ENCODE data around the gene BCR. TPM values are rescaled to one million over a fixed set of nuclear protein-coding genes. Genes with fewer than 3 reads are reported as not detected.

Gene BCR
- total RNA-seq, 2 experiments from 2014 or later: 42.2 to 51.3 TPM

DNA sequence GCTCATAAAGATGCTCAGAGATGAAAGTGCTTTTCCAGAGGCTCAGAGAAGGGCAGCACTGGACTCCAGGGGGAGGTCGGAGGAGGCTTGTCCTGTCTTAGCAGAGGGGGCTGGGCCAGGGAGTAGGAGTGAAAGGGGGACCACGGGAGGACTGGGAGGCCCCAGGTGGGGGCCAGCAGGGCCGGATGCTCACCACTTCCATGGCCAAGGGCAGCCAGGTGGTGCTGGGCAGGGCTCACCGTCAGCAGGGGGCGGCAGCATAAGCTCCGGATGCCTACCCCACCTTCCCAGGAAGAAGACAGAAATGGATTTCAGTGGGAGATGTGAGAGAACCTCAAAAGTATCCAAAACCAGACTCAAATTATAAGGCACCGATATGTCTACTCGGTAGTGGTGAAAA, 24.0 kb upstream of the BCR start:
- H3K4me3 ChIP-seq (ENCODE audit: low read depth, low read length, poor library complexity, severe bottlenecking): no peak overlapping the region
- no peaks in the 10 kb centered on the region for H3K36me3 ChIP-seq (ENCODE audit: insufficient read depth, low read length)
- CTCF ChIA-PET (ENCODE audit: unreplicated experiment): interaction anchor here (0.6 kb wide), 1 partner anchor 149 kb away, joined by 3 read pairs; no protein-coding TSS in a partner anchor
- H3K4me1 ChIP-seq (ENCODE audit: insufficient read depth, low read length, poor library complexity, severe bottlenecking): peaks cover 58% of the 10 kb centered on the region
- H3K4me2 ChIP-seq (ENCODE audit: low read length): peak overlapping the region; percentile 75
- no TSS peak for BruUV-seq (replicated peaks)
- H3K79me2 ChIP-seq (ENCODE audit: insufficient read depth, low read depth, low read length): no peaks in the 10 kb centered on the region
- no peaks in the 10 kb centered on the region for H3K9me2 ChIP-seq (ENCODE audit: insufficient read depth, low read length)
- no peaks in the 10 kb centered on the region for H4K20me1 ChIP-seq (ENCODE audit: insufficient read depth, low read length)
- peak overlapping the region; percentile 86; the same call in 1 of the 2 replicates for H2AFZ ChIP-seq (ENCODE audit: low read length)
- DNase-seq (ENCODE audit: low spot score): no peak
- POLR2A ChIA-PET: interaction anchor here (2.0 kb wide), 1 partner anchor 12 kb away, joined by 4 read pairs; the partner anchor contains the start of gene RAB36
- TF ChIP-seq EZH2phosphoT487 (IDR thresholded peaks at IDR 0.05; ENCODE audit: borderline replicate concordance, low read depth, low read length): no peak
- TF ChIP-seq, protein P1, sequence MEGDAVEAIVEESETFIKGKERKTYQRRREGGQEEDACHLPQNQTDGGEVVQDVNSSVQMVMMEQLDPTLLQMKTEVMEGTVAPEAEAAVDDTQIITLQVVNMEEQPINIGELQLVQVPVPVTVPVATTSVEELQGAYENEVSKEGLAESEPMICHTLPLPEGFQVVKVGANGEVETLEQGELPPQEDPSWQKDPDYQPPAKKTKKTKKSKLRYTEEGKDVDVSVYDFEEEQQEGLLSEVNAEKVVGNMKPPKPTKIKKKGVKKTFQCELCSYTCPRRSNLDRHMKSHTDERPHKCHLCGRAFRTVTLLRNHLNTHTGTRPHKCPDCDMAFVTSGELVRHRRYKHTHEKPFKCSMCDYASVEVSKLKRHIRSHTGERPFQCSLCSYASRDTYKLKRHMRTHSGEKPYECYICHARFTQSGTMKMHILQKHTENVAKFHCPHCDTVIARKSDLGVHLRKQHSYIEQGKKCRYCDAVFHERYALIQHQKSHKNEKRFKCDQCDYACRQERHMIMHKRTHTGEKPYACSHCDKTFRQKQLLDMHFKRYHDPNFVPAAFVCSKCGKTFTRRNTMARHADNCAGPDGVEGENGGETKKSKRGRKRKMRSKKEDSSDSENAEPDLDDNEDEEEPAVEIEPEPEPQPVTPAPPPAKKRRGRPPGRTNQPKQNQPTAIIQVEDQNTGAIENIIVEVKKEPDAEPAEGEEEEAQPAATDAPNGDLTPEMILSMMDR (conservative IDR thresholded peaks at IDR 0.05; ENCODE audit: low read length): no peak
- no peaks in the 10 kb centered on the region for H3K9me3 ChIP-seq (ENCODE audit: low read length)
- intact Hi-C loops (cut with micrococcal nuclease; ENCODE audit: unreplicated experiment): no loop called here
- peak overlapping the region; percentile 70 for H3K27ac ChIP-seq (ENCODE audit: low read depth, low read length, poor library complexity, severe bottlenecking)

DNA sequence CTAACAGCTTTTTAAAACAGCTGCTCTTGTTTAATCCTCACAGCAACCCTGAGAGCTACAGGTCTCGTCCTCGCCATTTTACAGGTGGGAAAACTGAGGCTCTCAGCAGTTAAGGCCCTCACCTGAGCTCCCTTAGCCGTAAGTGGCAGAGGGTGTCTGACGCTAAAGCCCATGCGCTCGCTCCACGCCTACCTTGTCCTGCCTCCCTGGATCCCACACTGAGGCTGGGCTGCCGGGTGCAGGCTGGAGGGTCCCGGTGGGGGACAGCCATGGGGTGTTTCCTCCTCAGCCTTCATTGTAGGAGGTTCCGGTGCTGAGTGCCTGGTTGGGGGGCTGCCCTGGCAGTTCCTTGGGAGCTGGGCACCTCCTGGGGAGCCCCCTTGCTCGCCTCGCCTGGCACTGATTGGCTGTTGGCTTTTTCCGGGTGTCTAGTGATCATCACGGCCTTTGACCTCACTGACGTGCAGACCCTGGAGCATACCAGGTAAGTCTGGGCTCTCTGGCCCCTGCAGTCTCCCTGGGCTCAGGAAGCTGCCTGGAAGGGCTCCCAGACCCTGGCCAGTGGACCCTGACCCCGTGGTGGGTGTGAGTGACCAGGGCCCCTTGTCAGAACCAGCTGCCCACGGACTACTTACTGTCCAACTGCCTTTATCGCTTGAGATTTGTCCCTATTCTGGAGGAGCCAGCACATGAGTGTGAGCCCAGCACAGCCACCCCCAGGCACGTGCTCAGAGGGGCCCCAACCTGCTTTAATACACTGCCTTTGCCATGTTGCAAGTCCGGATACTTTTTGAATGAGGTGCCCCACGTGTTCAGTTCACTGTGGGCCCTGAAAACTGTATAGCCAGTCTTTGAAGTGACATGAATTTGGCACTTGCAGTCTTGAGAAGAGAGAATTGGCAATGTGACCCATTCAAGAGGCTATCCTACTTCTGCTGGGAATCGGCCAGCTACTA, 22.5 kb upstream of the BCR start:
- Histone ChIP-seq H3K27ac (ENCODE audit: low read depth, low read length, poor library complexity, severe bottlenecking) (peak overlapping the region; percentile 70), H3K9me3 (ENCODE audit: low read length) (no peaks in the 10 kb centered on the region), H3K4me2 (ENCODE audit: low read length) (peak overlapping the region; percentile 75), H3K9me2 (ENCODE audit: insufficient read depth, low read length) (no peaks in the 10 kb centered on the region), H3K36me3 (ENCODE audit: insufficient read depth, low read length) (no peaks in the 10 kb centered on the region), H3K79me2 (ENCODE audit: insufficient read depth, low read depth, low read length) (no peaks in the 10 kb centered on the region), H2AFZ (ENCODE audit: low read length) (peak overlapping the region; percentile 86; the same call in 1 of the 2 replicates), H3K4me1 (ENCODE audit: insufficient read depth, low read length, poor library complexity, severe bottlenecking) (peaks cover 46% of the 10 kb centered on the region), H4K20me1 (ENCODE audit: insufficient read depth, low read length) (no peaks in the 10 kb centered on the region), H3K4me3 (ENCODE audit: low read depth, low read length, poor library complexity, severe bottlenecking) (peak overlapping the region; percentile 43)
- DNase-seq (ENCODE audit: low spot score): no peak
- TF ChIP-seq EZH2phosphoT487 (IDR thresholded peaks at IDR 0.05; ENCODE audit: borderline replicate concordance, low read depth, low read length): no peak
- TF ChIP-seq, protein P1 (conservative IDR thresholded peaks at IDR 0.05; ENCODE audit: low read length): no peak
- POLR2A ChIA-PET: interaction anchor here (0.6 to 2.0 kb wide), 7 partner anchors 9 to 407 kb away, joined by 3 to 5 read pairs (median 3); partner anchors contain the start of gene RAB36
- intact Hi-C loops (cut with micrococcal nuclease; ENCODE audit: unreplicated experiment): no loop called here
- CTCF ChIA-PET (ENCODE audit: unreplicated experiment): interaction anchor here (0.5 to 1.3 kb wide), 4 partner anchors 13 to 308 kb away, joined by 3 to 6 read pairs (median 3); partner anchors contain the start of gene RAB36
- no TSS peak for BruUV-seq (replicated peaks)
